HG03460 (cell line): ENCODE results near the gene PEDS1.
A peak's percentile ranks its signal among the peaks of the same experiment; 100 is the strongest.
"Not testable (repeated sequence)": the region's sequence is repeated elsewhere in the genome, so short reads cannot be mapped to it uniquely, and the experiment has no call there.

Experiments
- ATAC-seq: cut with Tn5 transposase; IDR thresholded peaks from one replicate; pipeline ENCODE4 v1.9.1; 2021; ENCODE audit not compliant: unreplicated experiment

PEDS1 gene

GRCh38 chr20:50153500-50154377, at the start of gene PEDS1:
PEDS1 (minus strand) TSS chr20:50153723; CDS start chr20:50153637, 86 bp downstream.
- peak; percentile 93 for ATAC-seq

GRCh38 chr20:50202677-50203076, 49.2 kb upstream of the PEDS1 start:
- ATAC-seq = no peak

GRCh38 chr20:50201710-50202109, 48.2 kb upstream of the PEDS1 start:
- not testable (repeated sequence) for ATAC-seq

GRCh38 chr20:50200482-50201104, 47.1 kb upstream of the PEDS1 start:
- no peak for ATAC-seq

- ATAC-seq = no peak
These were observed 46.2 kb upstream of the PEDS1 start for GRCh38 chr20:50199703-50200102.

- ATAC-seq = no peak
These were observed 45.2 kb upstream of the PEDS1 start for GRCh38 chr20:50198716-50199115.

GRCh38 chr20:50198180-50198666, 44.7 kb upstream of the PEDS1 start:
- no peak for ATAC-seq

GRCh38 chr20:50197463-50198179, 44.1 kb upstream of the PEDS1 start:
- ATAC-seq = no peak

GRCh38 chr20:50196896-50197295, 43.4 kb upstream of the PEDS1 start:
- no peak for ATAC-seq

- no peak for ATAC-seq
These were observed 42.7 kb upstream of the PEDS1 start for GRCh38 chr20:50196248-50196647.

- no peak for ATAC-seq
These were observed 42.1 kb upstream of the PEDS1 start for GRCh38 chr20:50195524-50196120.

- ATAC-seq = no peak
These were observed 41.5 kb upstream of the PEDS1 start for GRCh38 chr20:50194831-50195523.

- no peak for ATAC-seq
These were observed 40.9 kb upstream of the PEDS1 start for GRCh38 chr20:50194422-50194830.

GRCh38 chr20:50193836-50194421, 40.4 kb upstream of the PEDS1 start:
- ATAC-seq = no peak

- ATAC-seq = no peak
These were observed 39.8 kb upstream of the PEDS1 start for GRCh38 chr20:50193199-50193835.

- no peak for ATAC-seq
These were observed 39.1 kb upstream of the PEDS1 start for GRCh38 chr20:50192364-50193198.

GRCh38 chr20:50191544-50192363, 38.2 kb upstream of the PEDS1 start:
- no peak for ATAC-seq

- no peak for ATAC-seq
These were observed 37.6 kb upstream of the PEDS1 start for GRCh38 chr20:50191065-50191543.
